A172 (cell line): ENCODE results near the gene ZNF784. TPM values are rescaled to one million over a fixed set of nuclear protein-coding genes. Genes with fewer than 3 reads are reported as not detected.

Experiments used
- DNase-seq: peaks from one replicate; pipeline ENCODE4 v3.0.0-alpha.2; 2015; ENCODE audit warnings: low spot score
- total RNA-seq: library from RNA; depleted of rRNA; stranded (reverse); fragments of >200 nt; shearing (Covaris generic); gene quantifications from 2 replicates; pipeline ENCODE4 v1.2.3, GENCODE V29; 2014

The ZNF784 gene
- total RNA-seq, 1 experiment from 2014 or later: 0.62 TPM

GRCh38 chr19:55644191-55644833, 19.9 kb upstream of the ZNF784 start:
- DNase-seq: no peak

- DNase-seq: no peak
Observed at GRCh38 chr19:55643887-55644176, 19.5 kb upstream of the ZNF784 start.

GRCh38 chr19:55643003-55643886, 18.9 kb upstream of the ZNF784 start, which contains the start of gene ZNF581:
Gene ZNF581 (plus strand): TSS chr19:55643649. CDS start chr19:55644572, 923 bp downstream.
- DNase-seq: peak; percentile 66

GRCh38 chr19:55642153-55643002, 18.0 kb upstream of the ZNF784 start:
- DNase-seq: no peak

GRCh38 chr19:55641426-55642152, 17.2 kb upstream of the ZNF784 start:
- DNase-seq: no peak

GRCh38 chr19:55640577-55641425, 16.4 kb upstream of the ZNF784 start, which contains the start of gene ZNF580:
Gene ZNF580 (plus strand): TSS chr19:55641002. CDS start chr19:55642509, 1,507 bp downstream.
- peak; percentile 46 for DNase-seq

- DNase-seq: no peak
Observed at GRCh38 chr19:55640043-55640576, 15.7 kb upstream of the ZNF784 start.

GRCh38 chr19:55638864-55639359, 14.5 kb upstream of the ZNF784 start:
- peak; percentile 69 for DNase-seq

GRCh38 chr19:55637534-55637933, 13.2 kb upstream of the ZNF784 start:
- DNase-seq: no peak

- no peak for DNase-seq
Observed at GRCh38 chr19:55636723-55637122, 12.4 kb upstream of the ZNF784 start.

- DNase-seq: no peak
Observed at GRCh38 chr19:55635856-55636440, 11.6 kb upstream of the ZNF784 start.

- no peak for DNase-seq
Observed at GRCh38 chr19:55635334-55635717, 11.0 kb upstream of the ZNF784 start.

GRCh38 chr19:55633861-55634260, 9.5 kb upstream of the ZNF784 start:
- no peak for DNase-seq

- peak; percentile 93 for DNase-seq
Observed at GRCh38 chr19:55632463-55632834, 8.1 kb upstream of the ZNF784 start.

GRCh38 chr19:55626350-55626749, 2.0 kb upstream of the ZNF784 start:
- DNase-seq: no peak

GRCh38 chr19:55625004-55625326, 599 bp upstream of the ZNF784 start:
- DNase-seq: no peak

GRCh38 chr19:55623561-55623960, 805 bp downstream of the ZNF784 start:
- DNase-seq: no peak

GRCh38 chr19:55623130-55623529, 1.2 kb downstream of the ZNF784 start:
- no peak for DNase-seq

- no peak for DNase-seq
Observed at GRCh38 chr19:55622242-55622969, 2.0 kb downstream of the ZNF784 start.
